K562 (cell line): ENCODE results near the gene AP1G2.

Source experiments
- EZH2 ChIP-seq: IDR thresholded peaks from 2 replicates; pipeline ENCODE4 v1.6.1; 2012; ENCODE audit warnings: low read depth, mild to moderate bottlenecking, inconsistent platforms, low read length, borderline replicate concordance
- HNRNPLL ChIP-seq: fragments of 200-400 bp; formaldehyde crosslinking; IDR thresholded peaks from 2 replicates; pipeline ENCODE4 v1.6.1; 2017; ENCODE audit warnings: low read length, low read depth, mild to moderate bottlenecking; ENCODE audit not compliant: poor library complexity, severe bottlenecking
- NFRKB ChIP-seq: fragments of 450-650 bp; IDR thresholded peaks from 2 replicates; pipeline ENCODE4 v1.6.1; 2016; ENCODE audit warnings: low read depth
- SMARCC2 ChIP-seq: fragments of 450-650 bp; IDR thresholded peaks from 2 replicates; pipeline ENCODE4 v1.6.1; 2017; ENCODE audit warnings: antibody characterized with exemption, moderate library complexity, mild to moderate bottlenecking, low read depth
- U2AF1 ChIP-seq: fragments of 200-400 bp; formaldehyde crosslinking; optimal IDR thresholded peaks from 2 replicates; pipeline ENCODE3; 2017; ENCODE audit warnings: mild to moderate bottlenecking, low read depth, low read length, moderate library complexity

DNA sequence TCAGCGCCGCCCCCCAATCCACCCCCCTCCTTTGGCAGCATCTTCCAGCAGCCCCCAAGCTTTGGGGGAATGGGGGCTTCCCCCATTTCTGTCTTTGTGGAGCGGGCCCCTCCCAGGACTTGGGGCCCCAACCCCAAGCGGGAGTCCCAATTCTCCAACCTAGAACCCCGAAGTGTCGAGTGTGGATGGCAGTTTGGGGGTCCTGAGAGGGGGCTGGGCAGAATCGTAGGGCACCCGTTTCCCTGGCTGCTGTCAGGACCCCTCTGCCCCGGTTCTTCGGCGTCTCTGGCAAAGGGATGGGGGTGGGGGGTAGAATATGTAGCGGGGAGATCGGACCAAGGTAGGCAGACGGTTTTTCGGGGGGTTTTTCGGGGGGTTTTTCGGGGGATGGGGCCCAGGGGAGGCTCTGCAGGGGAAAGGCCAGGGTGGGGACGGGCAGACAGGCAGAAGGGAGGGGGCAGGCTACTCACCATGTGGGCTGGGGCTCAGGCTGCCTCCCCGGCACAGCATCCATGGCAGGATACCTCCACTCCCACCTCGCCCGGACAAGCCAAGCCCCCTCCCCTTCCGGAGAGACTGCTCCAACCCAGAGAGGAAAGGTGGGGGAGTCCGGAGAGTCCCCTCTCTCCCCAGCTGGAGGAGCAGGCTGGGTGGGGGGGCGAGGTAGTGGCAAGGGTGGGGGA is 10.3 kb upstream of the AP1G2 start:
- TF ChIP-seq SMARCC2: no peak
- TF ChIP-seq NFRKB: no peak
- TF ChIP-seq HNRNPLL: no peak
- no peak for TF ChIP-seq EZH2
- no peak for TF ChIP-seq U2AF1
